IPS-15b (cell line): ENCODE measurements around the gene HCLS1.

Experiments
- H3K27me3 ChIP-seq: one replicate; pipeline ENCODE4 v1.6.1; 2013; ENCODE audit warnings: low read length; ENCODE audit not compliant: control insufficient read depth, insufficient read depth
- H3K36me3 ChIP-seq: one replicate; pipeline ENCODE4 v1.6.1; 2013; ENCODE audit warnings: low read length; ENCODE audit not compliant: control insufficient read depth, insufficient read depth
- H3K4me1 ChIP-seq: one replicate; pipeline ENCODE4 v1.6.1; 2013; ENCODE audit warnings: mild to moderate bottlenecking, low read length; ENCODE audit not compliant: control insufficient read depth, insufficient read depth
- H3K4me3 ChIP-seq: one replicate; pipeline ENCODE4 v1.5.1; 2013; ENCODE audit warnings: low read depth, low read length
- H3K9ac ChIP-seq: one replicate; pipeline ENCODE4 v1.6.1; 2013; ENCODE audit warnings: low read depth, mild to moderate bottlenecking, low read length
- H3K9me3 ChIP-seq: one replicate; pipeline ENCODE4 v1.6.1; 2013; ENCODE audit warnings: mild to moderate bottlenecking, low read length; ENCODE audit not compliant: control insufficient read depth, insufficient read depth

HCLS1 gene

GRCh38 chr3:121681792-121682191 lies 21.1 kb upstream of the HCLS1 start:
- H3K4me3 ChIP-seq, result no peak overlapping the region
- H3K36me3 ChIP-seq, result no peaks in the 10 kb centered on the region
- H3K9ac ChIP-seq, result no peak overlapping the region
- H3K9me3 ChIP-seq, result no peaks in the 10 kb centered on the region
- H3K4me1 ChIP-seq, result no peaks in the 10 kb centered on the region
- no peaks in the 10 kb centered on the region for H3K27me3 ChIP-seq

- no peaks in the 10 kb centered on the region for H3K36me3 ChIP-seq
- no peaks in the 10 kb centered on the region for H3K9me3 ChIP-seq
- H3K27me3 ChIP-seq, result no peaks in the 10 kb centered on the region
- H3K4me3 ChIP-seq, result no peak overlapping the region
- H3K4me1 ChIP-seq, result no peaks in the 10 kb centered on the region
- H3K9ac ChIP-seq, result no peak overlapping the region
These were observed 16.4 kb upstream of the HCLS1 start for GRCh38 chr3:121677141-121677540.

GRCh38 chr3:121670676-121671075 lies 10.0 kb upstream of the HCLS1 start:
- no peaks in the 10 kb centered on the region for H3K4me1 ChIP-seq
- H3K9ac ChIP-seq, result no peak overlapping the region
- no peak overlapping the region for H3K4me3 ChIP-seq
- H3K36me3 ChIP-seq, result peaks cover 16% of the 10 kb centered on the region
- no peaks in the 10 kb centered on the region for H3K27me3 ChIP-seq
- no peaks in the 10 kb centered on the region for H3K9me3 ChIP-seq

DNA sequence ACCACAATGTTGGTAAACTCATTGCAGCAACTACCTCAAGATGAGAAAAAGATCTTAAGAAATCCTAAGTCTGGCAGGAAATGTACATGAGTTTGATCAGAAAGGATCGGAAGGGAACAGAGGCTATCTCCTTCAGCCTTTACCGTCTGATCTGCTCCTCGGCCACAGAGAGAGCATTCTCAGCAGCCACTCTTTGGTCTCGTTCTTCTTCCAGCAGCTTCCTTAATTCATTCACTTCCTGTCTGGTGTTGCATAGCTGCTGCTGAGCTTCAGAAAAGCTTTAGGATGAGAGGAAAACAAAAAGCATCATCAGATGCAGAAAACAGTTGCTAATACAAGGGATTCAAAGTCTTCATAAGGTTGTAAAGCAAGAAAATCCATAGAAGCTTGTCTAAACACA lies 6.6 kb upstream of the HCLS1 start:
- Histone ChIP-seq H3K9me3 (no peaks in the 10 kb centered on the region), H3K4me1 (no peaks in the 10 kb centered on the region), H3K9ac (no peak overlapping the region), H3K36me3 (peaks cover 22% of the 10 kb centered on the region), H3K4me3 (no peak overlapping the region), H3K27me3 (no peaks in the 10 kb centered on the region)

- Histone ChIP-seq H3K4me3 (no peak overlapping the region), H3K4me1 (no peaks in the 10 kb centered on the region), H3K27me3 (no peaks in the 10 kb centered on the region), H3K9ac (no peak overlapping the region), H3K9me3 (no peaks in the 10 kb centered on the region), H3K36me3 (peaks cover 16% of the 10 kb centered on the region)
These were observed 4.8 kb upstream of the HCLS1 start for GRCh38 chr3:121665488-121665887.

DNA sequence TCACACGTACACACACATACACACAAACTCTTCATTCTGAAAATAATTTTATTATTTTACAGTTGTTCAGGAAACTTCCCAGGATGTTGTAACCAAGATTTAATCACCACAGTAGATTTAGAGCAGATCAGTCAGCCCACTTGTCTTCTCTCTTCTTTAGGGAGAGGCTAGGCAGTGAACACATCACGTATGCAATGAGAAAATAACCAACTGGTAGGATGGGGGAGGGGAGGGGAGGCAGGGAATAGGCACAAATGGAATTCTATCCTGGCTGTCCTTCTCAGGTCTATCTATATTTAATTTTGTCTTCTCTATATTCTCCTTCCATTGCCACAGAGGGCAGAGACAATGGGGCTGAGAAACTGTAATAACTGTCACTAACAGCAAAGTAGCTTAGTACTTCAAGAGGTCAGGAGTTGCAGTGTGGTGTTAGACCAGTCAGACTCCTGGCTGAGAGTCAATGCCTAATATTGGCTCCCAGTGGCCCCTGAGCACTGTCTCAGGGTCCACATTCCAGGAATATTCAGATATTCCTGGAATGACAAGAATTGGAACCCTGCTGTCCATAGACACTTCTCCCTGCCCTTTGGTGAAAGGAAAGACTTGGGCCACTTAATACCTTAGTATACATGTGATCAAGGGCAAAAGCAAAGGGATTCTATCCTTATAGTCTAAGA lies 2.6 kb upstream of the HCLS1 start:
- H3K27me3 ChIP-seq, result no peaks in the 10 kb centered on the region
- H3K9ac ChIP-seq, result no peak overlapping the region
- no peaks in the 10 kb centered on the region for H3K9me3 ChIP-seq
- H3K4me1 ChIP-seq, result no peaks in the 10 kb centered on the region
- peaks cover 16% of the 10 kb centered on the region for H3K36me3 ChIP-seq
- no peak overlapping the region for H3K4me3 ChIP-seq

DNA sequence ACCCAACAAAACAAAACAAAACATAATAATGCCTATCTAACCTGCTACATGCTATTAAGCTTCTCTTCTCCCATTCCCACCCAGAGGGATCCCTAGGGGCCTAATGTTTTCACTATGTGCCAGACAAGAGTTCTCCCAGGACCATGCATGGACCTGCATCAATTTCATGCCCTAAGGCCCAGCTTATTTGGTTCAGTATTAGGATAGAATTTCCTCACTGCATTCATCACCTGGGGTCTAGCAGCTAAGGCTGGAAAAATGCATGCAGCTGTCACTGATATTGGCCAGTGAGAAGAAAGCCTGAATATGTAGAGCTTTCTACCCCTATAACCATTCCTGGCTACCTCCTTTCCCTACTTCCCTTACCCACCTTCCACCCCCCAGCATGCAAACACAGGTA lies 2.0 kb upstream of the HCLS1 start:
- Histone ChIP-seq H3K4me1 (no peaks in the 10 kb centered on the region), H3K4me3 (no peak overlapping the region), H3K9ac (no peak overlapping the region), H3K36me3 (peaks cover 16% of the 10 kb centered on the region), H3K9me3 (no peaks in the 10 kb centered on the region), H3K27me3 (no peaks in the 10 kb centered on the region)

DNA sequence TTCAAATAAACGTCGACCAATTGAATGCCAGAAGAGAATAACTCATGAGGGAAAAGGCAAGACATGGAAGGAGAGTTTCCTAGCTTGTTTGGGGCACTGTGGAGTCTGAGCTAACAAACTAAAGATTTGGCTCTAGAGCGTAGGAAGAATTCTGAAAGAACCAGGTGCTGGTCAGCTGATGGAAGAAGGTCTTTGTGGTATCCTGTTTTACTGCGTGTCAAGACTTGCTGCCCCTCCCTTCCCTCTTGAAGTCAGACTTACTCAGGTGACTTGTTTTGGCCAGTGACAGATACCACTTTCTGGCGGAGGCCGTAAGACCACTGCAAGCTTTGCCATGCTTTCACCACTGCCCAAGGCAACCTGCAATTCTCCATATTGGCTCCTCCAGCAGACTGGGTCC lies 673 bp upstream of the HCLS1 start:
- H3K4me3 ChIP-seq, result no peak overlapping the region
- no peak overlapping the region for H3K9ac ChIP-seq
- H3K36me3 ChIP-seq, result peaks cover 12% of the 10 kb centered on the region
- no peaks in the 10 kb centered on the region for H3K4me1 ChIP-seq
- H3K27me3 ChIP-seq, result no peaks in the 10 kb centered on the region
- no peaks in the 10 kb centered on the region for H3K9me3 ChIP-seq

- no peak overlapping the region for H3K9ac ChIP-seq
- H3K4me3 ChIP-seq, result no peak overlapping the region
- no peaks in the 10 kb centered on the region for H3K9me3 ChIP-seq
- H3K36me3 ChIP-seq, result peaks cover under 1% of the 10 kb centered on the region
- H3K4me1 ChIP-seq, result no peaks in the 10 kb centered on the region
- no peaks in the 10 kb centered on the region for H3K27me3 ChIP-seq
These were observed 1.1 kb downstream of the HCLS1 start for GRCh38 chr3:121659586-121659985.

GRCh38 chr3:121658716-121659435 lies 1.8 kb downstream of the HCLS1 start:
- H3K27me3 ChIP-seq, result no peaks in the 10 kb centered on the region
- no peaks in the 10 kb centered on the region for H3K9me3 ChIP-seq
- no peak overlapping the region for H3K9ac ChIP-seq
- H3K36me3 ChIP-seq, result no peaks in the 10 kb centered on the region
- no peaks in the 10 kb centered on the region for H3K4me1 ChIP-seq
- H3K4me3 ChIP-seq, result no peak overlapping the region

DNA sequence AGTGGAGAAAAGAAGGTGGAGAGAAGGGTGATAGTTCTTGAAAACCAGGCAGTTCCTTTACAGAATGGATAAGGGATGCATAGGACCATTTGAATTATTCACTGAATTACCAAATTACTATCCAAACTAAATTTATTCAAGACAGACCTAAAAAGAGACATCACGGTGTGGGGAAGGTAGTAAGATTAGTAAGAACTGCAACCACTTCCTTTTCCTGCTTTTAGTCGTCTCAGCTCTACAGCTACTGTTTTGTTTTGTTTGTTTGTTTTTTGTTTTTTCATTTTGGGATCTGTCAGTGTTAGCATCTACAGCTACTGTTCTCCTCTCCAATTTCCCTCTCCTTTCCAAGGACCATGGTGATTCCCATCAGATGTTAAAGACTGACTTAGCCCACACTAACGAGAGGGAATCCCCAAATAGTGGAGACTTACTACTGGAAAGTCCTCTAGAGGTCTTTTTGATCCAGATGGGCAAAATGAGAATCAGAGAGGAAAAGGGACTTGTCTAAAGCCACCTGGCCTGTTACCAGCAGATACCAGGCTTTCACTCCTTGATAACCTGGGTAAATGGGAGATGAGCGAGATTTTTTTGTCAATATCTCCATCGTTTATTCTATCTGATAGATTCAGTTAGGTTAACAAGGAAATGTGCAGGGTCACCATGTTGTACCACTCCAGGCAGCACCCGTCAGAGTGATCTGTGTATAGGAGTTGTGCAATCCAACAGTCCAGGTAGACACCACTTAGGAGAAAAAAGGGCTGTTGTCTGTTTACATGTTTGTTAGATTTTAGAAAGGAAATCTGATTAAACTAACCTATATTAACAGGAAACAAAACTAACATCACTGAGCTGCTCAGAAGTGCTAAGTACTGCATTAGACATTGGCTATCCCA lies 6.0 kb downstream of the HCLS1 start:
- H3K4me1 ChIP-seq, result no peaks in the 10 kb centered on the region
- no peaks in the 10 kb centered on the region for H3K27me3 ChIP-seq
- no peak overlapping the region for H3K4me3 ChIP-seq
- H3K9me3 ChIP-seq, result no peaks in the 10 kb centered on the region
- H3K9ac ChIP-seq, result no peak overlapping the region
- no peaks in the 10 kb centered on the region for H3K36me3 ChIP-seq
